ENCODE results near the gene JMJD6. TPM values are rescaled to one million over a fixed set of nuclear protein-coding genes. Genes with fewer than 3 reads are reported as not detected.
A peak's percentile ranks its signal among the peaks of the same experiment; 100 is the strongest.

JMJD6 gene
- total and polyA plus RNA-seq, 9 of the 15 experiments (the other 6 are each of a cell fraction or from before 2014, with no cell fraction given): 2.5 to 52.3 (median 36.3) TPM

- TF ChIP-seq USF2 (CRISPR knock-in tag; IDR thresholded peaks at IDR 0.05): no peak
- TF ChIP-seq MBD2 (IDR thresholded peaks at IDR 0.05; ENCODE audit: borderline replicate concordance, low read depth): no peak
- no peak for TF ChIP-seq PKNOX1 (IDR thresholded peaks at IDR 0.05)
- no peak for TF ChIP-seq GABPB1 (CRISPR knock-in tag; IDR thresholded peaks at IDR 0.05)
- TF ChIP-seq ZNF507 (tag; conservative IDR thresholded peaks at IDR 0.05): no peak
- TF ChIP-seq KLF16 (IDR thresholded peaks at IDR 0.05): no peak
- no peak for TF ChIP-seq PHB (CRISPR knock-in tag; IDR thresholded peaks at IDR 0.05)
- no peak for TF ChIP-seq RREB1 (CRISPR knock-in tag; IDR thresholded peaks at IDR 0.05)
- TF ChIP-seq MXI1 (IDR thresholded peaks at IDR 0.05; ENCODE audit: low read depth, low read length): peak; percentile 17; the same call in 1 of the 2 replicates
- no peak for TF ChIP-seq MITF (IDR thresholded peaks at IDR 0.05)
- TF ChIP-seq NCOR1 (IDR thresholded peaks at IDR 0.05): peak; percentile 52; the same call in 1 of the 2 replicates
- no peak for TF ChIP-seq LARP7 (IDR thresholded peaks at IDR 0.05)
- no peak for TF ChIP-seq ZFX (CRISPR knock-in tag; IDR thresholded peaks at IDR 0.05)
- no peak for TF ChIP-seq FIP1L1 (IDR thresholded peaks at IDR 0.05; ENCODE audit: low read depth, low read length, poor library complexity, severe bottlenecking)
- TF ChIP-seq KDM5B (IDR thresholded peaks at IDR 0.05; ENCODE audit: insufficient replicate concordance, low read depth, low read length): no peak
- TF ChIP-seq CCNT2 (IDR thresholded peaks at IDR 0.05; ENCODE audit: borderline replicate concordance, extremely low read depth, insufficient read length, low read depth, low read length): peak; percentile 91
- no peak for TF ChIP-seq CHAMP1 (IDR thresholded peaks at IDR 0.05)
These were observed 10.1 kb upstream of the JMJD6 start (continued) for GRCh38 chr17:76736349-76737081.
